ENCODE results near the gene MRPL20.

Gene MRPL20

GRCh38 chr1:1399187-1399871, 7.8 kb downstream of the MRPL20 start, which contains the start of gene CCNL2:
TSS of gene CCNL2 (minus strand) at chr1:1399335. CDS start at chr1:1399306, 29 bp downstream.
- Histone ChIP-seq H3K36me3 (ENCODE audit: insufficient read depth, low read length) (peaks cover 55% of the 10 kb centered on the region), H3K9me3 (replicated peaks; ENCODE audit: low read length) (no peaks in the 10 kb centered on the region), H3K9ac (ENCODE audit: low read depth, low read length) (peak within 1 kb of the TSS; percentile 94), H3K4me3 (ENCODE audit: low read length) (peak within 1 kb of the TSS; percentile 95), H3K4me1 (ENCODE audit: control insufficient read depth, insufficient read depth, low read length) (peaks cover 36% of the 10 kb centered on the region), H3K4me2 (ENCODE audit: low read length) (peak within 1 kb of the TSS; percentile 99), H3K27me3 (ENCODE audit: control insufficient read depth, insufficient read depth, low read length) (no peaks in the 10 kb centered on the region)

GRCh38 chr1:1398677-1399186, 8.4 kb downstream of the MRPL20 start:
- Histone ChIP-seq H3K4me3 (ENCODE audit: low read length) (peak overlapping the region; percentile 95), H3K9ac (ENCODE audit: low read depth, low read length) (peak overlapping the region; percentile 94), H3K4me2 (ENCODE audit: low read length) (peak overlapping the region; percentile 93), H3K36me3 (ENCODE audit: insufficient read depth, low read length) (peaks cover 57% of the 10 kb centered on the region), H3K9me3 (replicated peaks; ENCODE audit: low read length) (no peaks in the 10 kb centered on the region), H3K4me1 (ENCODE audit: control insufficient read depth, insufficient read depth, low read length) (peaks cover 36% of the 10 kb centered on the region), H3K27me3 (ENCODE audit: control insufficient read depth, insufficient read depth, low read length) (no peaks in the 10 kb centered on the region)

DNA sequence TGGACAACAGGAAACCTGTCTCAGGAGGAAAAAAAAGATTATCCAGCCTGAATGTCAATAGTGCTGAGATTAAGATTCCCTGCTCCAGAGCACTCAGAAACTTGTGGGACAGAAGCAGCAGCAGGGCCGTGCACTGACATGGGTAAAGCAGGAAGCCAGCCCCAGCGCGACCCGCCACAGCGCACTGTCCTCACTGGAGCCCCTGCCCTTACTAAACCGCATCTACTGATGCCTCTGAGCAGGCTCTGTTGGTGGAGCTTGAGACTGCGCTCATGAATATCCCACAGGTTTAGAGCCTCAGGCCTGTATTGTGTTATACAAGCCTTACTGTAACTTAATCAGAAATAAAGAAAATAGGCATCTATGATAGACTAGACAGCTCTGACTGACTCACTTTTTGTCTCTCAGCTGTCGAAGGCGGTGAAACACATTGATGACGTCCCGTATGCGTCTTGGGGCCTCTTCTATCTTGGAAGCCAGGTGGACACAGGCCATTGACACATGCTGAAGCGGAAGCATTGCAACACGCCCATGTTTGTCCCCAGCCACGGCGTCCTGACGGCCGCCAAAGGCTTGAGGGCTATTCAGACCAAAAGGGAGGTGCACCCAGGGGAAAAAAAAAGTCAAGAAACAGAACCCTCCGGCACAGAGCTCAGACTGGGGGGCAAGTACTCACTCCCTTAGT, 9.1 kb downstream of the MRPL20 start:
- Histone ChIP-seq H3K9me3 (replicated peaks; ENCODE audit: low read length) (no peaks in the 10 kb centered on the region), H3K4me1 (ENCODE audit: control insufficient read depth, insufficient read depth, low read length) (peaks cover 36% of the 10 kb centered on the region), H3K4me2 (ENCODE audit: low read length) (peak overlapping the region; percentile 93), H3K9ac (ENCODE audit: low read depth, low read length) (peak overlapping the region; percentile 94), H3K4me3 (ENCODE audit: low read length) (peak overlapping the region; percentile 95), H3K27me3 (ENCODE audit: control insufficient read depth, insufficient read depth, low read length) (no peaks in the 10 kb centered on the region), H3K36me3 (ENCODE audit: insufficient read depth, low read length) (peaks cover 61% of the 10 kb centered on the region)

GRCh38 chr1:1395166-1395565, 11.9 kb downstream of the MRPL20 start:
- Histone ChIP-seq H3K4me1 (ENCODE audit: control insufficient read depth, insufficient read depth, low read length) (peaks cover 14% of the 10 kb centered on the region), H3K27me3 (ENCODE audit: control insufficient read depth, insufficient read depth, low read length) (no peaks in the 10 kb centered on the region), H3K4me2 (ENCODE audit: low read length) (no peak overlapping the region), H3K9me3 (replicated peaks; ENCODE audit: low read length) (no peaks in the 10 kb centered on the region), H3K9ac (ENCODE audit: low read depth, low read length) (no peak overlapping the region), H3K36me3 (ENCODE audit: insufficient read depth, low read length) (peaks cover 68% of the 10 kb centered on the region), H3K4me3 (ENCODE audit: low read length) (no peak overlapping the region)

DNA sequence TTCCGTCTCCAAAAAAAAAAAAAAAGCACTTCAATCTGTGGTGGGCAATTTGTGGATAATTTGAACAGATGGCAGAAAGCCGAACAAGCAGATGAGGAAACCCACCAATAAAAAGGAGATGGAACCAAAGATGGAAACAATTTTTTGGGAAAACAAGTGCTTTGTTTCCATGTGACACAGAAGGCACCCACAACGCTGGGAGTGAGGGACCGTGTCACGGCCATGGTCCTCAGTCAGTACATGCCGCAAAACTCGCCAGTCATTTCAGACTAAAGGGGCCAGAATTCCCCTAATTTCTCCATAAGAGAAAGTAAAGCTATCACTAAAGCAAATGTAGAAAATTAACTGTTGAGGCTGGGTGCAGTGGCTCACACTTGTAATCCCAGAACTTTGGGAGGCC, 13.0 kb downstream of the MRPL20 start:
- Histone ChIP-seq H3K4me2 (ENCODE audit: low read length) (no peak overlapping the region), H3K9ac (ENCODE audit: low read depth, low read length) (no peak overlapping the region), H3K36me3 (ENCODE audit: insufficient read depth, low read length) (peaks cover 79% of the 10 kb centered on the region), H3K4me1 (ENCODE audit: control insufficient read depth, insufficient read depth, low read length) (peaks cover 12% of the 10 kb centered on the region), H3K4me3 (ENCODE audit: low read length) (no peak overlapping the region), H3K9me3 (replicated peaks; ENCODE audit: low read length) (no peaks in the 10 kb centered on the region), H3K27me3 (ENCODE audit: control insufficient read depth, insufficient read depth, low read length) (no peaks in the 10 kb centered on the region)

DNA sequence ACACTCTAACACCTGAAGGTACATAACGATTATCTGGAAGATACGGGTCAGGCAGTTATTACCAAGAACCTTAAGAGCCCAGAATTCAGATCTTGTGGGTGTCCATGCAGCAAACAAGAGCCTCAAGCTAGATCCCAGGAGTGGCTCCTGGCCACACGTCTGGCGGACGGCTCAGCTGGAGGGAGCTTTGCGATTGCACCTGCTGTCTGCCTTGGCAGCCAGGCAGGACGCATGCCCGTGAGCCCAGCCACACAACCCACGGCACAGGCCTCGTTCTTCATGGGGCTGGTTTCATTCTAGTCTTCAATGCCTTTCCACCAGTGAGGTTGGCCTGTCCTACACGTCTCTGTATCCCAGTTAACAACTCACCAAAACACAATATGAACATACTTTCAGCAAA, 13.7 kb downstream of the MRPL20 start:
- Histone ChIP-seq H3K4me3 (ENCODE audit: low read length) (no peak overlapping the region), H3K27me3 (ENCODE audit: control insufficient read depth, insufficient read depth, low read length) (no peaks in the 10 kb centered on the region), H3K4me1 (ENCODE audit: control insufficient read depth, insufficient read depth, low read length) (peaks cover 12% of the 10 kb centered on the region), H3K4me2 (ENCODE audit: low read length) (no peak overlapping the region), H3K9ac (ENCODE audit: low read depth, low read length) (no peak overlapping the region), H3K9me3 (replicated peaks; ENCODE audit: low read length) (no peaks in the 10 kb centered on the region), H3K36me3 (ENCODE audit: insufficient read depth, low read length) (peaks cover 80% of the 10 kb centered on the region)

GRCh38 chr1:1393014-1393413, 14.1 kb downstream of the MRPL20 start:
- no peak overlapping the region for H3K9ac ChIP-seq (ENCODE audit: low read depth, low read length)
- no peaks in the 10 kb centered on the region for H3K27me3 ChIP-seq (ENCODE audit: control insufficient read depth, insufficient read depth, low read length)
- H3K4me3 ChIP-seq (ENCODE audit: low read length) = no peak overlapping the region
- H3K36me3 ChIP-seq (ENCODE audit: insufficient read depth, low read length) = peaks cover 80% of the 10 kb centered on the region
- H3K4me2 ChIP-seq (ENCODE audit: low read length) = no peak overlapping the region
- H3K9me3 ChIP-seq (replicated peaks; ENCODE audit: low read length) = no peaks in the 10 kb centered on the region
- peaks cover 11% of the 10 kb centered on the region for H3K4me1 ChIP-seq (ENCODE audit: control insufficient read depth, insufficient read depth, low read length)

GRCh38 chr1:1391225-1391624, 15.9 kb downstream of the MRPL20 start:
- Histone ChIP-seq H3K36me3 (ENCODE audit: insufficient read depth, low read length) (peaks cover 86% of the 10 kb centered on the region), H3K4me3 (ENCODE audit: low read length) (no peak overlapping the region), H3K27me3 (ENCODE audit: control insufficient read depth, insufficient read depth, low read length) (no peaks in the 10 kb centered on the region), H3K9ac (ENCODE audit: low read depth, low read length) (no peak overlapping the region), H3K4me2 (ENCODE audit: low read length) (no peak overlapping the region), H3K9me3 (replicated peaks; ENCODE audit: low read length) (no peaks in the 10 kb centered on the region), H3K4me1 (ENCODE audit: control insufficient read depth, insufficient read depth, low read length) (no peaks in the 10 kb centered on the region)

GRCh38 chr1:1390675-1391074, 16.4 kb downstream of the MRPL20 start:
- no peak overlapping the region for H3K4me2 ChIP-seq (ENCODE audit: low read length)
- peaks cover 90% of the 10 kb centered on the region for H3K36me3 ChIP-seq (ENCODE audit: insufficient read depth, low read length)
- H3K9ac ChIP-seq (ENCODE audit: low read depth, low read length) = no peak overlapping the region
- no peaks in the 10 kb centered on the region for H3K4me1 ChIP-seq (ENCODE audit: control insufficient read depth, insufficient read depth, low read length)
- H3K9me3 ChIP-seq (replicated peaks; ENCODE audit: low read length) = no peaks in the 10 kb centered on the region
- no peaks in the 10 kb centered on the region for H3K27me3 ChIP-seq (ENCODE audit: control insufficient read depth, insufficient read depth, low read length)
- H3K4me3 ChIP-seq (ENCODE audit: low read length) = no peak overlapping the region

DNA sequence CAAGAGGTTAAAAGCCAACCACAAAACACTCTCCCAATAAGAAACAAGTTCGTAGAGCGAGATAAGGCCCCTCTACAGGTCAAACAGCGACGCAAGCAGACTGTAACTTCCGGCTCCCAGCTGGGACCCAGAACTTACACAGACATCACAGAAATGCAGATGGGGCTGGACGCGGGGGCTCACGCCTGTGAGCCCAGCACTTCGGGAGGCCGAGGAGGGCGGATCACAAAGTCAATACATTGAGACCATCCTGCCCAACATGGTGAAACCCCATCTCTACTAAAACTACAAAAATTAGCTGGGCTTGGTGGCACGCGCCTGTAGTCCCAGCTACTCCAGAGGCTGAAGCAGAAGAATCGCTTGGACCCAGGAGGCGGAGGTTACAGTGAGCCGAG, 19.0 kb downstream of the MRPL20 start:
- no peaks in the 10 kb centered on the region for H3K9me3 ChIP-seq (replicated peaks; ENCODE audit: low read length)

GRCh38 chr1:1387098-1388077, 19.7 kb downstream of the MRPL20 start:
- Histone ChIP-seq H3K9ac (ENCODE audit: low read depth, low read length) (no peak overlapping the region), H3K4me2 (ENCODE audit: low read length) (no peak overlapping the region), H3K27me3 (ENCODE audit: control insufficient read depth, insufficient read depth, low read length) (no peaks in the 10 kb centered on the region), H3K4me1 (ENCODE audit: control insufficient read depth, insufficient read depth, low read length) (no peaks in the 10 kb centered on the region), H3K4me3 (ENCODE audit: low read length) (no peak overlapping the region), H3K9me3 (replicated peaks; ENCODE audit: low read length) (no peaks in the 10 kb centered on the region), H3K36me3 (ENCODE audit: insufficient read depth, low read length) (peaks cover 69% of the 10 kb centered on the region)

More for the DNA sequence above, 19.0 kb downstream of the MRPL20 start:
- Histone ChIP-seq H3K9ac (ENCODE audit: low read depth, low read length) (no peak overlapping the region), H3K4me2 (ENCODE audit: low read length) (no peak overlapping the region), H3K27me3 (ENCODE audit: control insufficient read depth, insufficient read depth, low read length) (no peaks in the 10 kb centered on the region), H3K4me1 (ENCODE audit: control insufficient read depth, insufficient read depth, low read length) (no peaks in the 10 kb centered on the region), H3K4me3 (ENCODE audit: low read length) (no peak overlapping the region), H3K36me3 (ENCODE audit: insufficient read depth, low read length) (peaks cover 76% of the 10 kb centered on the region)

Measured in skeletal muscle satellite cell (primary cell).